Stimulated activated CD8-positive, alpha-beta memory T cell treated with anti-CD3 and anti-CD28 coated beads, Interleukin-15, amount 100 ng/mL, for 48 hours (primary cell): Measurements from ENCODE around the gene CD300LG.
"Not testable (repeated sequence)": the region's sequence is repeated elsewhere in the genome, so short reads cannot be mapped to it uniquely, and the experiment has no call there.

Source experiments
- DNase-seq, 2 donors: peaks; one replicate each; pipeline ENCODE4 v3.0.0-alpha.2; 2020; ENCODE audit warnings: low read depth in 2 of 2

Gene CD300LG

DNA sequence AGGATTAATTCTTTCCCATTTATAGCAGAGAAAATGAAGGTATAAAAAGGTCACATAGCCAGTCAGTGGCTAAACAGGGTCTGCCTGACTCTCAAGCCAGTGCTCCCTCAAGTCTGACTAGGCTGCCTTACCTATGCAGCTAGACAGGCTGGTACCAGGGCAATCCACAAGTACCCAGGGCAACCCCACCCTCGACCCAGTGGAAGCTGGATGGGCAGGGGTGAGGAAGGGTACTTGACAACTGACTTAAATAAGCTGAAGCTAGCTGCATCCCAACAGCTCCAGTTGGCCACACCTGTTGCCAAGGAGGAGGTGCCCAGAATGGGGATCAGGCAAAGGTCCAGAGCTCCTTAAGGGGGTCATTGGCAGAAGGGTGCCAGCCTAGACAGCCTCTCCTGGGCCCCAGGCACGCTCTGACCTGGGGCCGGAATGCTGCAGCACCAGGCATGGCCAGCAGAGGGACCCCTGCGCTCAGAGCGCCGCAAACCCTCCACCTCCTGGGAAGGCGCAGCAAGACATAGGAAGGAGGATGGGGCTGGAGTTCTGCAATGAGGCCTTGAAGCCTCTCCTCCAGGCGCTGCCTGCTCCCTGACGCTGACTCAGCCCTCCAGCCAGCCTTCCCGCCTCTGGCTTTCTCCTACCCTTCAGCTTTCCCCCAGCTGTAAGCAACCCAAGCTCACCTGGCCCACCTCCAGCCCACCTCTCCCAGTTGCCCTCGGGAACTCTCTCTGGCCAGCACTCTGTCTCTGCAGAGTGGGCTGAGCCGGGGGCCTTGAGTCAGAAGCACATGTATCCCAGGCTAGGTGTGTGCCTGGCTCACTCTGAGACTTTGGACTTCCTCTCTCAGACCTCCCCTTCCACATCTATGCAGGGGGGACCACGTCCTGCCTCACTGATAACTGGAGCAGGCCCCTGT is 31.5 kb downstream of the CD300LG start:
- peak; percentile 25 to 46 for DNase-seq

DNA sequence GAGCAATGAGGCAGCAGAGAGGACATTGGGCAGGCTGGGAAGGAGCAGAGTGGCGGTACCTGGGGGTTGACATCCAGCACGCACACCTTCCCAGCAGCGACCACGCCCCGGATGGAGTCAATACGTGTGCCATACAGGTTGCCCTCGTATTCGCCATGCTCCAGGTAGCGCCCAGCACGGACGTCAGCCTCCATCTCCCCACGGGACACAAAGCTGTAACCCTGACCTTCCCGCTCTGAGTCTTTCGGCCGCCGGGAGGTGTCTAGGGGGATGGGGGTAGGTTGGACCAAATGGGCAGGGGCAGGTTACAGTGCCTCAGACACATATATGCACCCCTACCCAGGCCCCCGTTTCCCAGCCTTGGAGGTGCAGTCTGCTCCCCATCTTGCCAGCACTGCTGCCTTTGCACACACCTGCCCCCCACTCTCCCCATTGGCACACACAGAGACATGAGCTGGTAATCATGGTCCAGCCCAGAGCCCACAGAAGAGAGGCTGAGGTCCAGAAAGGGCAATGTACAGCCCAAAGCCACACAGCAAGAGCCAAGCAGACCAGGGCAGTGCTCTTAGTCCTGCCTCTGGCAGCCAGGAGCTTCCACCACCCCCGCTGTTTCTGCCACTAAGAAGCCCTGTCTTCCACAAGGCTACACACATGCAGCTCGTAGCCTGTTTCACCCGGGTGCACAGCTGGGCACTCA is 32.9 kb downstream of the CD300LG start:
- no peak for DNase-seq

DNA sequence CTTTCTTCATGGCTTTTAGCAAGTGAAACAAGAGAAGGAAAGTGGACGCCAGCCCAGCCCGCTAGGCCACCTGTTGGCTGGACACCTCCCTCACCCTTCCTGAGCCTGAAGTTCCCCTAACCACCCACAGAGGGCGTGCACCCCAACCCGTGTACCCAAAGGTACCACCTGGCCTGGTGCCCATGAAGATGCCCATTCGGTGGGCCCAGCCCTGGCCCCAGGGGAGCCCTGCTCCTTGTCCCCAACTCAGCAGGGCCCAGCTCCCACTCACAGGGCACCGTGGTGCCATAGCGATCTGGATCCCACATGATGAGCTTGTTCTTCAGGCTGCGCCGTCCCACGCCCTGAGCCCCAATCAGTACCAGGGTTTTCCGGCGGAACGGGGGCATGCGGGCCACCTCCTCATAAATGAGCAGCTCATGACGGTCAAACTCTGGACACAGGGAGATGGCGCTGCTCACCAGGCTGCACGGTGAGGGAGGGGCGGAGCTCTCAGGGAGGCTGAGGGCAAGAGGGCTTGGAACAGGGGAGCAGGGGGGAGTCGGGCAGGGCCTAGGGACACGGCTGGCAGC is 33.5 kb downstream of the CD300LG start:
- peak in 1 of 2 donors; percentile 11 for DNase-seq

DNA sequence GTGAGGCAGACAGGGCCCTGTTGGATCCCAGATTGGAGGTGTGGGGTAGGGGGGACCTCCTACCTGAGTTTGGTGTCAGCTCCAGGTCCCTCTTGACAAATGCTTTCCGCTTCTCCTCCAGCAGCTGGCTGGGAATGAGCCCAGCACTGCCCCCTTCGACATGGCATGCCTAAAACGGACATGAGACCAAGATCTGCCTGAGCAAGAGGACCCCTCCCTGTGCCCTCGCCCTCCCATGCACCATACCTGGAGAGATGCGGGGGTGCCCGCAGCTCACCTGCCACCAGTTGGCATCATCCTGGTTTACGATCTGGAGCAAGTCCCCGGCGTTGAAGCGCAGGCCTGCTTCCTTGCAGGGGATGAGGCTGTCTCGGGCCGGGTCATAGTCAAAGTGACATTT is 34.2 kb downstream of the CD300LG start:
- DNase-seq: no peak

DNA sequence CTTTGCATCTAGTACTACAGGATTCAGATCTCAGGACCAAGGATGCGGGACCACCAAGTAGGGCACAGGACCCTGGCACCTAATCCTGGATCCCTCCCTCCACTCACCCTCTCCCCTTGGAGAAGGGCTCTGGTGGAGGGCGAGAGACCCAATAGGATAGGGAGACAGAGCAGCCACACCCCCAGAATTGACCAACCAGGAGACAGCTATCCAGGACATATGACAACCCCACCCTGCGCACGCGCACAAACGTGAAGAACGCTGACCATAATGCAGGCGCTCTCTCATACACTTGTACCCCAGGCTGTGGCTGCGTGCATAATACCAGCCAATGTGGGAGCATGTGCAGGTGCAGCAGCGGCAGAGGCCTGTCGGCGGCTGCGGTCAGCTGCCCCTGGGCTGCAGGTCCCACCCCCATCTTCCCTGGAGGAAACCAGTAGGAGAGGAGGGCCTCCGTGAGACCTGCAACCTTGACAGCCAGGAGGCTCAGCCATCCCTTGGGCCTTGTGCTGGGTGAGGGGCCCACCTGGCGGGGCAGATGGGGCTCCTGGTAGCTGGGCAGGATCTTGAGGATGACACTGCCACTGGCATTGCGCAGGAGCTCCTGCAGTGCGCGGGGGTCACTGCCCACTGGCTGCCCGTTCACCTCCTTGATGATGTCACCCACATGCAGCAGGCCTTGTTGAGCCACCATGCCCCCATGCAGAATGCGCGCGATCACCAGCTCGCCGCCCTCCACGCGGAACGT is 35.0 kb downstream of the CD300LG start:
- DNase-seq: no peak

DNA sequence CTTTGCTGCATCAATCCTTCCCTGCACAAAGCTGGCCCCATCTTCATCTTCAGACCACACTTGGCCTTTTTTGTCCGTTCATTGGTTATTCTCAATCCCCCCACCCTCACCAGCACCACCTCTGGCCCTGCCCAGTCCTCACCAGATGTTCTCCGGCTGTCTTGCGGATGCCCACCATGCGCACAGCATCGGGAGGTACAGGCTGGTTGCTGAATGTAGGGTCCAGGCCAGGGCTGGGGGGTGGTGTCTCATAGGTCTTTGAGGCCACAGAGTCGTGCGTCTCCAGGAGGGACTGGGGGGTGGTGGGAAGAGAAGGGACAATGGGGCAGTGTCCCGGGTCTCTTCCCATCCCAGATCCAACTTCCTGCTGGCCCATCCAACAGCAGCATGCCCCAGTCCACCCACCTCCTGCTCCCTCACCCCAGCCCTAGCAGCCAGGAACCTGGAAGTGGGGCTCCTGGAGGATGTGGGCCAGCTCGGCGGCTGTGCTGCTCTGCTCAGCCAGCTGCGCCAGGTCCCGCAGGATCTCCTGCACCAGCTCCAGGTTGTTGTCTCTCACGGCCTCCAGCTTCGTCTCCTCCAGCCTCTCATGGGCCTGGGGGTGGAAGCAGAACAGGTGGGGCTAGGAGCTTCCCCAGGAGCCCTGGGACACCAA is 35.9 kb downstream of the CD300LG start:
- no peak for DNase-seq

DNA sequence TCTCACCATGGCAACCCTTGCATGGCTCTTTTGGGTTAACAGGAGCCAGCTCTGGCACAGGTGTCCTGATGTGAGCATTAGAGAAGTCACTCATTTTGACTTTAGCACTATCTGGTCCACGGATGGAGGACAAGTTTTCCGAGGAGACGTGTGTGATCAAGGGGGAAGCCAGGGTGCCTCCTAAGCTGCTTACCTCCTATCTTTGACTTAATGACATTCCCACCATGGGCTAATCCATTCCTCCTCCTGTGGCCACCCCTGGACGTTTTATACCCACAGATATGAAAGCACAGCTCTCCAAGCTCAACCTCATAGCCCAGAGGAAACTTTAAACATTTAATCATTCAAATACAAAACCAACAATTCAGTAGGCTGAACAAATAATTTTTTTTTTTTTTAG is 41.6 kb downstream of the CD300LG start:
- no peak for DNase-seq

DNA sequence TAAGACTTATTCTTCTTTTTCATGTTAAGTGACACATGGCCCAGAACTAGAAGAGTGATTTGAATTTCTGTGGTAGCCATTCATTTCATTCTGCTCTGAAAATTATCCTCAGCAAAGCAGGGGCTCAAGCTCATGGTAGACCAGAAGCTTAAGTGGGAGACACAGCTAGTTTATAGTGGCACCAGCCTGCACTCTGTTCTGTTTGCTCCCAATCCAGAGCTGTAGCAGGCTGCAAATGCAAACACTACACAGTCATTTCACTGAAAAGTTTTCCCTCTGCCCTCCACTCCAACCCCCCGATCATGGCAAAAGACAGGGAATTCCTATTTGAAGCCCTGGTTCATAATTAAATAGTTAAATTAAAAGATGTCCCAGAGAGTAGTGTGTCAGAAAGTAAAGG is 43.3 kb downstream of the CD300LG start:
- no peak for DNase-seq

DNA sequence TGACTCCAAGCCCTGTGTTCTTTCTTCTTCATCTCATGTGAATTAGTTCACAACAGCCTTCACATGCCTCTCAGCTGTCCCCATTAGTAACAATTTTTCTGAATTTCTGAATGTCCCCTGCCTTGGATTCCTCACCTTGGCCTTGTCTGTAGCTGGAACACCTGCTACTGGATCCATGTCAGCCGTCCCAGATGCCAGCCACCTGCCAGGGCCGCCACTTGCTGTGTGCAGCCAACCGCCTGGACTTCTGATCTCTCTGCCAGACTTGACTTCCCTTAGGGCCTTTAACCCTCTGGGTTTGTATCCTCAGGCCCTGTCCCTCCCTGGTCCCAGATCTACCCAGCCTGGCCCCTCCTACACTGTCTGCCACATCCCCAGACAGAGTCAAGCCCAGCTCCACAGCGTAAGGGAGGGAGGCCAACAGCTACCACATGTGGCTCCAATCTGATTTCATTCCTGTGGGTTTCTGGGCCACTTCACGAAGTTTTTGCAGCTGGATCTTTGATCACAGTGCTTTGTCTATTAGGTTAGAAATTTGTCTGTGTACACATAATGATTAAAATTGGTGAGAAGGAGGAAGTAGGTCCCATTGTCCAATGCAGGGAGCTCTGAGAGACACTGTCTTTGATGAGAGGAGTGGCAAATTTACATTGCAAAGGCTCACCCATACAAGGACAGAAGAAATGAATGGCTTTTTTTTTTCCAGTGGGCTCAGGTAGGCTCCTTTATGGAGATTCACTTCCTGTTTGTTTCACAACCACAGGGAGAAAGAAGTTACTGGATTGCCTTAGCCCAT is 45.1 kb downstream of the CD300LG start:
- DNase-seq: no peak

DNA sequence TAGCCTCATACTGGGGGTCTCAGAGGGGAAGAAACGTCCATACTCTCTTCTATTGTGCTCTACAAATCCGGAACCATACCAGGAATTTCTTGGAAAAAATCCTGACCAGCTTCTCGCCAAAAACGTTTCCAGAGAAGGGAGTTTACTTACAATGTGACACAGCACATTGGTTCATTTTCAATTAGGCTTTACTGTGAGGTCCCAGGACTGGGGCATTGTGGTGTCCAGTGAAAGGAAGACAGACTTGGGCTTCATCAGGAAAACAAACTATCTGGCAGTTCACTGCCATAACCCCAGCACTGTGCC is 45.6 kb downstream of the CD300LG start:
- no peak for DNase-seq

DNA sequence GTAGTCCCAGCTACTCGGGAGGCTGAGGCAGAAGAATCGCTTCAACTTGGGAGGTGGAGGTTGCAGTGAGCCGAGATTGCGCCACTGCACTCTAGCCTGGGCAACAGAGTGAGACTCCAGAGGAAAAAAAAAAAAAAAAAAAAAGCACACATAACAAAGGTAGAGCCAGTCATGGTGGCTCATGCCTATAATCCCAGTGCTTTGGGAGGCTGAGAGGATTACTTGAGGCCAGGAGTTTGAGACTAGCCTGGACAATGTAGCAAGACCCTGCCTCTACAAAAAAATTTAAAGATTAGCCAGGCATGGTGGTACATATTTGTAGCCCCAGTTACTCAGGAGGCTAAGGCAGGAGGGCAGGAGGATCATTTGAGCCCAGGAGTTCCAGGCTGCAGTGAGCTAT is 47.5 kb downstream of the CD300LG start:
- not testable (repeated sequence) for DNase-seq

DNA sequence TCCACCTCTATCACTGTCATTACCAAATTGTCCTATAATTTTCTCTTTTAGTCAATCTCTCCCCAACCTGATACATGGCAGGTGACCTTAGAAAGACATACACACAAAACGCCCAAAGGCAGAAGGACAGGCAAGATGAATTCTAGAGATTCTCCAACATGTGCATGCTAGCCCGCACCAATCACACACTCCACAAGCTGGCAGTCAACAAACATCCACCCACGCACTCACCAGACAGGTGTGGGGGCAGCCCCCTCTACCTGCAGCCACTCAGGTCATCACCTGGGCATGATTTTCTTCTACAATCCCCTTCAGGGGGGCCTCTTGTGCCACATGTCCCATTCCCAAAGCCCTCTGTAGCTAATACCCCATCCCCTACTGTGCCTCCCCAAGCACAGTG is 50.9 kb downstream of the CD300LG start:
- no peak for DNase-seq

DNA sequence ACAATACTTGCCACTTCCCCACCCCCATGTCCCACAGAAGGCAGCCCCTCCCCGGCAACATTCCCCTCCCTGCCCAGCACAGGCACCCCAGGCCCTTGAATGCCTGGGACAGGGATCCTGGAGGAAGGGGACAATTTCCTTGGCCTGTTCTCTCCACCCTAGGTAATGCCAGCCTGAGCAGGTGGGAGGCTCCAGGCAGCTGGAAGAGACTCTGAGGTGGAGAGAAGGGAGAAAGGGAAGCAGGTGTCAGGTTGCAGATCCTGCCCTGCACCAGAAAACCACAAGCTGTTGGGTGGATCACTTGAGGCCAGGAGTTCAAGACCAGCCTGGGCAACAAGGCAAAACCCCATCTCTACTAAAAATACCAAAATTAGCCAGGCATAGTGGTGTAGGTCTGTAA is 51.5 kb downstream of the CD300LG start:
- DNase-seq: no peak

DNA sequence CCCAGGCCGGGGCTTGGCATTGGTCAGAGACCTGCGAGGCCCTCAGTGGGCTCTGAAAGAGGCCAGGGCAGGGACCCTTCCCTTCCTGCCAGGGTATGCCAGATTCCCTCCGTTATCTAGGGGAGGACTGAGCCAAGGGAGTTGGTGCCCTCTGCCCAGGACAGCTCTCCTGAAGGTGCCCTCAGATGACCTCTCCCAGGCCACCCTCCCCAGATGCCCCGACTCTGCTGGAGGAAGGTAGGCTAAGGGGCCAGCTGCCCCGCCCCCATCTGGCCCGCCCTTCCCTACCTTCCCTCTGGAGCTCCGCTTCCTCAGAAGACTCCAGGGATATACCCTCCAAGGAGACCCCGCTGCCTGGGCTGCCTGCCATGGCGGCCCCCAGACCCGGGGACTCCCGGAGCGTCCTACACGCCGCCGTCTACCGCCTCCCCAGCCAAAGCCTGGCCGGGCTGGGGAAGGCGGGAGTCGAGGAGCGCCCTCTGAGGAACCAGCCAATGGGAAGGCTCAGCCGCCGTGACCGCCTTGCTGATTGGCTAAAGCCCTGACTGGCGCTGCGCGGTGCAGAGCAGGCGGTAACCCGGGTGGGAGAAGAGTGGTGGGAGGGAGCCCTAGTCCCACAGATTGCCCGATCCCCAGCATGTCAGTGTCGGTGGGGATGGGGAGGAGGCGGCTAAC is 53.3 kb downstream of the CD300LG start:
- peak; percentile 70 to 81 for DNase-seq

DNA sequence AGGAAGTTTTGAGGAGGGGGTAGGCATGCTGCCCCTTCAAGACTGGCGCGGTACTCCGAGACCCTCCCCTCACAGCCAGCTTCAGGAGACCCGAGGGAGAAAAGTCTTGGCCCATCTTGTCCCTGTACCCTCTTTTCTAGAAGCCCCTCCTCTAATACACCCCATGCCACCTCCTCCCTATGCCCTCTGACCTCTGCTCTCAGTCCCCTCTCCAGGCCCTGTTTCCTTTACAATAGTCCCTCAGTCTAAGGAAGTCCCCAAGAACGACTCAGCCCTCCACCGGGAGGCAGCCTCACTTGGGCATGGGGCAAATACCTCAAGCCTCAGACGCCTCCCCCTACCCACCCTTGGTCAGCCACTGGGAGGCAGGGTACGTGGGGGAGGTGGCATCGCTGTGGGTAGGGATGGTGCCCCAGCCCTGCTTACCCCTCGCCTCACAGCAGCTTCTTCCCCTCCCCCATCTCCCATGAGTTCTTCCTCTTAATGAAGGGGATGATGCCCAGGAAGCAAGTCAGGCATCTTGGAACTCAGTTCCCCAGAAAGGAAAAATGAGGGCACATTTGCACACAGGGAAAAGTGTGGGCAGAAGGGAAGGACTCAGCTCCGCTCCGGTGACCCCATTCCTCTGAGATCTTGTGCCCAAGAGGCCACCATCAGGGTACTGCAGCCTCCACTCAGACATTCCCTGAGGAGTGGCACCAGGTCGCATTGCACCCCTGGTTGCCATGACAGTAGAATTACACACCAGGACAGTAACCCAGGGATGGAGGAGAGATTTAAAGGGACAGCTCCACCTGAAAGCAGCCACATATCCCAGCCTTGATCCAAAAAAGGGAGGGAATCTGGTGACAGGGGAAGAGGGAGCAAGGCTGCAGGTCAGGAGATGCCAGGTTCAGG is 54.1 kb downstream of the CD300LG start:
- no peak for DNase-seq

DNA sequence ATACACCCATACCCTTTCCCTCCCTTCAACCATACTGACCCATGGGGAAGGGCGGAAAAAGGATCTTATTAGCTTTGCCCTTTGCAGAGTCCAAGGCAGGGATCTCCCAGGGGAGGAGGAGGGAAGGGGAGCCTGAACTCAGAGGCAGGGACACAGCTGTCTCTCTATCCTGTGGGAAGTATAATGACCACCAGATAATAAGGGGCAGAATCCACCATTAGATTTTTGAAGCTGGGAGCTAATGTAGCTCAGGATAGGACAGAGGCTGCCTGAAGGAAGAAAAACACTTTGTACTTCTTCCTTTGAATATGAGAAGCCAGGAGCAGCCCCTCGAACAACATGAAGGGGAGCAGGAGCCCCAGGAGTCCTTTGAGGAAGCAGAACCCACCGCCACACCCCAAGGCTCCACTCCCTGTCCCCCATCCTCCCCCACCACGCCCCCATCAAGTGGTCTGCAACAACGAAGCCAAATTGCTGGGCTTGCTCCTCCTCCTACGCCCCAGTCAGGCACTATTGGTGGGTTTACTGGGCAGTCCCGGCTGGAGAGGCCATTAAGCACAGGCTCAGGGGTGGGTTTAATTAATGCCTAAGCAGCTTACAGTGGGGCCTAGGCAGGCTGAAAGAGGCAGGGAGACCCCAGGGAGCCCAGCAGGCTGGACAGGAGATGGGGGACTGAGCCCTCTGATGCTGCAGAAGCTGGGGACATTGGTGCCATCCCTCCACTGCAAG is 55.0 kb downstream of the CD300LG start:
- DNase-seq: no peak

DNA sequence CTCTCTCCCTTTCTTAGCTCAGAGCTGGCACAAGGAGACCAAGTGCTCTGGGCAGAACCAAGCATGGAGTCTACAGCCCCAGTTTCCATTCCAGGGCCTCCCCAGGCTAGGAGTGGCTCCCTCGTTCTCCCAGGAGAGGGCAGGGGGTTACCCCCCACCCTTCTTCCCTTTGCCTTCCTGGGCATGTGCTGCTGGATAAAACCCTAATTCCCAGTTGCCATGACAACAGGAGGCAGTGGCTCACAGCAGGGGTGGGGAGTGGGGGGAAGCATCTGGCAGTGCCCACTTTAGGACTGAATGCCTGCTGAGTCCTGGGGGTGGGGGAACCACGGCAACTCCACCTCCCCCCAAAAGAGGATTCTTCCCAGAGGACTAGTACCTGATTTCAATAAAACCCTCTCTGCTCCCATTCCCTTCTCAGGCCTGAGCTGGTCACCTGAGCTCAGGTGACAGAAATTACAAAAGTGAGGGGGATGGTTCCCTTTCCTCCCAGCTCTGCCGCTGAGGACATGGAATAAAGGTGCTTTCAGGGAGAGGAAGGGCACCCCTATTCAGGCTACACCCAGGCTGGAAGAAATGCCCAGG is 58.5 kb downstream of the CD300LG start:
- no peak for DNase-seq
